Measurements from ENCODE around the gene NRF1. TPM values are rescaled to one million over a fixed set of nuclear protein-coding genes. Genes with fewer than 3 reads are reported as not detected.

NRF1 gene
- total RNA-seq, 1 experiment from 2014 or later: 19.3 TPM

DNA sequence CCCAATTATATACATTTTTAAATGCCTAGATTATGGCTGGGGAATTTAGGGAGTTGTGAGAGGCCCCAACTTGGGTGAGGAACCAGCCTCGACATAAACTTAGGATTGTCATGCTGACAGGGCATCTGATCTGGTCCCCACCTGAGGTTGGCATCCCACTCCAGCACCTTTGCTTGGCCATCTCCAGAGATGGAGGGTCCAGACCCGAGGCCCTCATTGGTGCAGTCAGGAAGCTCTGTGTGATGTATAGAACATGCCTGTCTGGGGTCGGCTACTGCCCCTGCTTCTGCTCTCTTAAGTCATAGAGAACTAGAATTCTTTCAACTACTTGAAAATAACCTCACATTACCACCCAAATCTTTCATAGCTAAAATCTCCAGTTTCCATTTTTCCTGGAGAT is 153.8 kb downstream of the NRF1 start:
- Histone ChIP-seq H3K79me2 (ENCODE audit: insufficient read depth, low read length) (no peaks in the 10 kb centered on the region; the same call in 1 of the 2 replicates), H2BK20ac (ENCODE audit: low read depth, low read length, poor library complexity, severe bottlenecking) (no peak overlapping the region), H3K79me1 (ENCODE audit: insufficient read depth, low read depth, low read length, poor library complexity, severe bottlenecking) (no peaks in the 10 kb centered on the region), H3K27me3 (ENCODE audit: insufficient read depth, low read length) (no peaks in the 10 kb centered on the region), H3K56ac (ENCODE audit: insufficient read length, low read depth, low read length) (no peak overlapping the region), H3T11ph (ENCODE audit: low read length) (no peak overlapping the region), H3K9ac (ENCODE audit: extremely low read depth, insufficient read length, low read length) (no peak overlapping the region), H3K27ac (ENCODE audit: insufficient read length, low read depth, low read length) (no peak overlapping the region), H2BK120ac (ENCODE audit: low read depth, low read length, poor library complexity, severe bottlenecking) (no peak overlapping the region), H2BK5ac (ENCODE audit: insufficient read length, low read length) (no peak overlapping the region), H4K91ac (ENCODE audit: insufficient read length, low read depth, low read length) (no peak overlapping the region), H2AK5ac (ENCODE audit: insufficient read length, low read length) (no peak overlapping the region), H3K4me2 (ENCODE audit: insufficient read depth, insufficient read length, low read length) (no peak overlapping the region), H4K20me1 (ENCODE audit: control insufficient read depth, insufficient read depth, insufficient read length) (no peaks in the 10 kb centered on the region), H3K23ac (ENCODE audit: insufficient read length, low read depth, low read length) (no peak overlapping the region), H3K9me3 (ENCODE audit: control insufficient read depth, low read depth, low read length) (no peaks in the 10 kb centered on the region), H2BK12ac (ENCODE audit: insufficient read length, low read depth, low read length) (no peak overlapping the region), H4K5ac (ENCODE audit: insufficient read length, low read depth, low read length) (no peak overlapping the region), H3K4ac (ENCODE audit: low read depth, low read length) (no peak overlapping the region), H3K4me1 (ENCODE audit: insufficient read depth, low read length) (no peaks in the 10 kb centered on the region), H4K8ac (replicated peaks; ENCODE audit: insufficient read length, low read depth, low read length) (no peak overlapping the region), H3K23me2 (ENCODE audit: insufficient read length, low read depth, low read length, poor library complexity, severe bottlenecking) (no peaks in the 10 kb centered on the region), H2AFZ (ENCODE audit: low read length) (no peak overlapping the region), H2BK15ac (ENCODE audit: low read depth, low read length) (no peak overlapping the region), H3K14ac (ENCODE audit: insufficient read depth, low read length) (no peak overlapping the region), H3K18ac (ENCODE audit: insufficient read length, low read depth, low read length) (no peak overlapping the region)
- peaks cover 7 to 15% of the 10 kb centered on the region in 2 experiments for H3K4me1 Mint-ChIP-seq
- no peak for DNase-seq
- no peak overlapping the region for H3K27ac Mint-ChIP-seq
- peaks cover 5 to 36% (median 14%) of the 10 kb centered on the region in 3 experiments; a peak in 4 of 7 replicates for H3K36me3 Mint-ChIP-seq (ENCODE audit: insufficient read depth in 1 of 3, low read depth in 3 of 3)
- TF ChIP-seq, protein P1, sequence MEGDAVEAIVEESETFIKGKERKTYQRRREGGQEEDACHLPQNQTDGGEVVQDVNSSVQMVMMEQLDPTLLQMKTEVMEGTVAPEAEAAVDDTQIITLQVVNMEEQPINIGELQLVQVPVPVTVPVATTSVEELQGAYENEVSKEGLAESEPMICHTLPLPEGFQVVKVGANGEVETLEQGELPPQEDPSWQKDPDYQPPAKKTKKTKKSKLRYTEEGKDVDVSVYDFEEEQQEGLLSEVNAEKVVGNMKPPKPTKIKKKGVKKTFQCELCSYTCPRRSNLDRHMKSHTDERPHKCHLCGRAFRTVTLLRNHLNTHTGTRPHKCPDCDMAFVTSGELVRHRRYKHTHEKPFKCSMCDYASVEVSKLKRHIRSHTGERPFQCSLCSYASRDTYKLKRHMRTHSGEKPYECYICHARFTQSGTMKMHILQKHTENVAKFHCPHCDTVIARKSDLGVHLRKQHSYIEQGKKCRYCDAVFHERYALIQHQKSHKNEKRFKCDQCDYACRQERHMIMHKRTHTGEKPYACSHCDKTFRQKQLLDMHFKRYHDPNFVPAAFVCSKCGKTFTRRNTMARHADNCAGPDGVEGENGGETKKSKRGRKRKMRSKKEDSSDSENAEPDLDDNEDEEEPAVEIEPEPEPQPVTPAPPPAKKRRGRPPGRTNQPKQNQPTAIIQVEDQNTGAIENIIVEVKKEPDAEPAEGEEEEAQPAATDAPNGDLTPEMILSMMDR (conservative IDR thresholded peaks at IDR 0.05): no peak
- WGBS (ENCODE audit: extremely low coverage, insufficient read length, low lambda C conversion rate): no CpG with 5 or more reads among the region's 3 CpGs
- no peaks in the 10 kb centered on the region for H3K27me3 Mint-ChIP-seq (ENCODE audit: low read depth)
- no peak overlapping the region for H3K4me3 Mint-ChIP-seq
- no peaks in the 10 kb centered on the region for H3K9me3 Mint-ChIP-seq
